ENCODE results near the gene ADAMTSL5.

DNA sequence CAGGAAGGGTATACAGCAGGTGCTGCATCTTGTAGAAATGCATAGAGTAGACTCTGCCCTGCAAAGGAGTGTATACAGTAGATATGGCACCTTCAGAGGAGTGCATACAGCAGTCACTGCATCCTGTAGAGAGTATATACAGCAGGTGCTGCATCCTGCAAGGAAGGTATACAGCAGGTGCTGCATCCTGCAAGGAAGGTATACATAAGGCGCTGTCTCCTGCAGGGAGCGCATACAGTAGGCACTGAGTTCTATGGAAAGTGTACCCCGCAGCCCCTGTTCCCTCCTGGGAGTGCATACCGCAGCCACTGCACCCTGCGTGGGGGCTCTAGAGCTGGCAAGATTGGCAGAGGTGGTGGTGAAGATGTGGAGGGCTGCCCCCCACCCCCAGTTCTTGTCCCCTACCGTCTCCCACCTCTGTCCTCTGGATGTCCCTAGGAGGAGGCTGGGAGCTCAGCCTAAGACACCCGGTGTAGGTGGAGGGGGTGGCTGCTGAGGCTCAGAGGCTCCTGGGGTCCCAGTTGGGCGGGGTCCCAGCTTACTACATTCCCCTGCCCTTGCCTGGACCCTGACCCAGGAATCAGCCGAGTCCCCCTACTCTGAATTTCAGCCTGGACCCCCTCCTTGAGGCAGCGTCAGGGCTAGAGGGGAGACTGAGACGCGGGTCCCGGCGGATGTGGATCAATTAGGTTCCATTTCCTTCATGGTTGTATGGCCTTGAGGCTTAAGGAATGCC, 2.3 kb upstream of the ADAMTSL5 start:
- TF ChIP-seq, protein P1, sequence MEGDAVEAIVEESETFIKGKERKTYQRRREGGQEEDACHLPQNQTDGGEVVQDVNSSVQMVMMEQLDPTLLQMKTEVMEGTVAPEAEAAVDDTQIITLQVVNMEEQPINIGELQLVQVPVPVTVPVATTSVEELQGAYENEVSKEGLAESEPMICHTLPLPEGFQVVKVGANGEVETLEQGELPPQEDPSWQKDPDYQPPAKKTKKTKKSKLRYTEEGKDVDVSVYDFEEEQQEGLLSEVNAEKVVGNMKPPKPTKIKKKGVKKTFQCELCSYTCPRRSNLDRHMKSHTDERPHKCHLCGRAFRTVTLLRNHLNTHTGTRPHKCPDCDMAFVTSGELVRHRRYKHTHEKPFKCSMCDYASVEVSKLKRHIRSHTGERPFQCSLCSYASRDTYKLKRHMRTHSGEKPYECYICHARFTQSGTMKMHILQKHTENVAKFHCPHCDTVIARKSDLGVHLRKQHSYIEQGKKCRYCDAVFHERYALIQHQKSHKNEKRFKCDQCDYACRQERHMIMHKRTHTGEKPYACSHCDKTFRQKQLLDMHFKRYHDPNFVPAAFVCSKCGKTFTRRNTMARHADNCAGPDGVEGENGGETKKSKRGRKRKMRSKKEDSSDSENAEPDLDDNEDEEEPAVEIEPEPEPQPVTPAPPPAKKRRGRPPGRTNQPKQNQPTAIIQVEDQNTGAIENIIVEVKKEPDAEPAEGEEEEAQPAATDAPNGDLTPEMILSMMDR (IDR thresholded peaks at IDR 0.05) = no peak
- no peak for TF ChIP-seq ZFX (IDR thresholded peaks at IDR 0.05; ENCODE audit: borderline replicate concordance)

Measured in 22Rv1 (cell line).